ENCODE measurements around the gene CLNS1A.
A peak's percentile ranks its signal among the peaks of the same experiment; 100 is the strongest.
"Not testable (repeated sequence)": the region's sequence is repeated elsewhere in the genome, so short reads cannot be mapped to it uniquely, and the experiment has no call there.

Gene CLNS1A

DNA sequence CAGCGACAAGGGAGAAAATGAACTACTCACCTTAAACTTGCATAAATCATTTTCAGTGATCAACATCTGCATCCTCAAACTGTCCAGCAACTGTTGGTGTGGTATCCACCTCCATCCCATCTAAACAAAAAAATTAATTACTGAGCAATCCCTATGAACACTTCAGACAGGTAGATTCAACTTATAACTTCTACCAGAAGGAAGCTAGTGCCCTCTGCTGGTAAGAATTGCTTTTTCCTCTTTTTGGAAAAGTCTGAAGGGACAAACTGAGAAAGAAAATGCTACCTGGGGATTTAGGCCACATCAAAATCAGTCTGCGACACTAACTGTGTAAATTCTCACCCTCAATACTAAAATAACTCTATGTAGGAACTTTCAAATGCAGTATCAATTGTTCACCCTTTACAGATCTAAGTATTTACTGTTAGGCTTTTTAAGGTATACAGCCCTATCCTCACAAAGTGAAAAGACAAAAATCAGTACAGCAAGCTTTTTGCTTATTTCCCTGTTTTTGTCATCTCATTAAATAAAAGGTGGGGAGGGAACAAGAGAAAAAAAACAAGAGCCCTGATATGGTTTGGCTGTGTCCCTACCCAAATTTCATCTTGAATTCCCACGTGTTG lies 17.9 kb downstream of the CLNS1A start:
- DNase-seq (ENCODE audit: low read depth in 4 of 4, low spot score in 1 of 4), result no peak

DNA sequence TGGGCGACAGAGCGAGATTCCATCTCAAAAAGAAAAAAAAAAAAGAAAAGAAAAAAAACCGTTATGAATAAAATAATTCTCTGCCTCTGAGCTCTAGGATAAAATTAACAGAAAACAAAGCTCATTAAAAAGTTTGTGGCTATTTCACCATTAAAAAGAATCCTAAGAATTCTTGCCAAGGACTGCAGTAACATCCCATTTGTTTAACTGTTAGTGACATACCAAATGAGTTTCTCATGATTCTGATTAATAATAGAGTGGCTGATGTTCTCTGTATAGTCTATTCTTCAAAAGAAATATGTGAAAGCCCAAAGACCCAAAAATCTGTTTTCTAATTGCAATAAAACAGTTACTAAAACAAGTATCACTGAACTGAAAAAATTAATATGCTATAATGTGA lies 19.7 kb downstream of the CLNS1A start:
- DNase-seq (ENCODE audit: low read depth in 4 of 4, low spot score in 1 of 4), result no peak

DNA sequence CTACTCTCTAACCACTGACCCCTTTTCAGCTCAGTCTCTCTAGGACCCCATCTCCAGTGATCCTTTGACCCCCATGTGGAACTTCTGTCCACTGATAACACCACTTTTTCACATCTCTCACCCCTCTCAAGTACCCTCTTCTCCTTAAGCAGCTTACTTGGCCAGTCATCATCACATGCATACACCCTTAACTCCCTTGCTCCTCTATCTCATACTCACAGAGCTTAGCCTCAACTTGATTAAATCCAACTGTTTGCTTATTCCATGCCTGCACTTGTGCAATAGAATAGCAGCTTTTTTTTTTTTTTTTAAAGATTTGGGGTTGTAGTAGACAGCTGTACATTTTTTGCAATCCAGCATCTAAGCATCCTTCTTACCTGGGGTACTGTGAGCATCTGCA lies 25.7 kb downstream of the CLNS1A start:
- no peak for DNase-seq (ENCODE audit: low read depth in 4 of 4, low spot score in 1 of 4)

DNA sequence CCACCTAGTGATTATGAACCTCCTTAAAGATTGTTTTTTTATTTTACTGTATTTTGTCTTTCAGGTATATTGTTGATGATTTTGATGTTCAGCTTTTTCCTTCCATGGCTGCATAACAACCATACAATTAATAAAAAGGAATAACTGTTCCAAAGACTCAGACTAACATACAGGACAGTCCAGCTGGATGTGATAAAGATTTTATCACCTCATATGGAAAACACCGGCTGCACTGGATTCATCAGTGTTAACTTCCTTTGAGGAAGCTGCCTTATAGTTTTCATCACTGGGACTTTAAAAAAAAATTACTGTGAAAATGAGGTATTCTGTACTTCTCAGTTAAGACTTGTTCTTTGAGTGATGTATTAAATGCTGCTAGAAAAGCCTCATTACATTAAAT lies 28.4 kb downstream of the CLNS1A start:
- no peak for DNase-seq (ENCODE audit: low read depth in 4 of 4, low spot score in 1 of 4)

DNA sequence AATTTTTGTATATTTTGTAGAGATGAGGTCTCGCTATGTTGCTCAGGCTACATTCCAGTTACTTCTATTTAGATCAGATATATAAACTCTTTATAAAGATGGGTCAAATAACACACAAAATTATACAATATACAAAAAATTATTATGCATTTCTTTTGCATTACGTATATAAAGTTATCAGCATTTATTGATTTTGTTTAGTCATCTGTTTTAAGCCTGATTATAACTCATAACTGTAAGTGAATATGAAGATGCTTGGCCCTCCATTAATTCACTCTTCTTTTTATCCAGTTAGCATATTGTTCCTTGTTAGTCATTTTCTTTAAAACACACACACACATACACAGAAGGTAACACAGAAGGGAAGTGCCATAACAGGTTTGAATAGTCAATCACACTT lies 33.3 kb downstream of the CLNS1A start:
- no peak for DNase-seq (ENCODE audit: low read depth in 4 of 4, low spot score in 1 of 4)

- no peak for DNase-seq (ENCODE audit: low read depth in 4 of 4, low spot score in 1 of 4)
These were observed 35.1 kb downstream of the CLNS1A start for GRCh38 chr11:77602381-77603088.

DNA sequence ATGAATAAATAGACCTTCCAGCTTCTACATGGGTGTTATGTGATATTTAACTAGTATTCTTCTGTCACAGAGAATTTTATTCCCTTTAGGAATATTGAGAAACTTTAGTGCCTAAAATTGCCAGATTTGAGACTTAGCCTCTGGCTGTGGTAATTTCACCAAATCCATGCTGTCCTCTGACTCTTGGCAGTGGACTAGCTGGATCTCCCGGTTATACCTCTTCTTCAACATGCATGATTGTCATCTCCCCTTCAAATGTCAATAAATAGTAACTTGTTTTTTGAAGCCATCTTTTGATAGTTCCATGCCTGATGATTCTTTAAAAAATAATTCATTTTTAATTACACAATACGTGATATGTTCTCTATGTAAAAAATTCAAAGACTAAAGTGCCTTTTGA lies 39.4 kb downstream of the CLNS1A start:
- no peak for DNase-seq (ENCODE audit: low read depth in 4 of 4, low spot score in 1 of 4)

GRCh38 chr11:77596626-77597025 lies 41.0 kb downstream of the CLNS1A start:
- no peak for DNase-seq (ENCODE audit: low read depth in 4 of 4, low spot score in 1 of 4)

DNA sequence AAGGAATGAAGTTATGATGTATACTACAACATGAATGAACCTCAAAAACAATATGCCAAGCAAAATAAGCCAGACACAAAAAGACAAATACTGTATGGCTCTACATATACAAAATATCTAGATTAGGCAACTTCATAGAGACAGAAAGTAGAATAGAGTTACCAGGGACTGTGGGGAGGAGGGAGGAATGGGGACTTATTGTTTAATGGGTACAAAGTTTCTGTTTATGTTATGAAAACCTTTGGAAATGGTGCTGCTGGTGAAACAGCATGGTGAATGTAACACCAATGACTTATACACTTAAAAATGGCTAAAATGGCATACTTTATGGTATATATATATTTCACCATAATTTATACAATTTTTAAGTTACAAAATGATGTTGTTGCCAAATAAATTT lies 43.7 kb downstream of the CLNS1A start:
- no peak for DNase-seq (ENCODE audit: low read depth in 4 of 4, low spot score in 1 of 4)

GRCh38 chr11:77592727-77593126 lies 44.9 kb downstream of the CLNS1A start:
- no peak for DNase-seq (ENCODE audit: low read depth in 4 of 4, low spot score in 1 of 4)

DNA sequence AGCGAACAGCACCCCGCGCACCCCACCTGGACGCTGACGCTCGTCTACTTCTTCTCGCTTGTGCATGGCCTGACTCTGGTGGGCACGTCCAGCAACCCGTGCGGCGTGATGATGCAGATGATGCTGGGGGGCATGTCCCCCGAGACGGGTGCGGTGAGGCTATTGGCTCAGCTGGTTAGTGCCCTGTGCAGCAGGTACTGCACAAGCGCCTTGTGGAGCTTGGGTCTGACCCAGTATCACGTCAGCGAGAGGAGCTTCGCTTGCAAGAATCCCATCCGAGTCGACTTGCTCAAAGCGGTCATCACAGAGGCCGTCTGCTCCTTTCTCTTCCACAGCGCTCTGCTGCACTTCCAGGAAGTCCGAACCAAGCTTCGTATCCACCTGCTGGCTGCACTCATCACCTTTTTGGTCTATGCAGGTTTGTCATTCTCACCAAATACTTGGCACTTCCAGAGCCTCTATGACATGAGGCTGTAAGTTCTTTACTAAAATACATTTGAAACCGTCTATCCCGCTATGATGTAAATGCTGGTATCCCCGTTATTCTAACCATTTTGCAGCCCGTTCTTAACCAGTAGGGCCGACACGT lies 47.3 kb downstream of the CLNS1A start:
- peak in 1 of 4 experiments; percentile 1 for DNase-seq (ENCODE audit: low read depth in 4 of 4, low spot score in 1 of 4)

DNA sequence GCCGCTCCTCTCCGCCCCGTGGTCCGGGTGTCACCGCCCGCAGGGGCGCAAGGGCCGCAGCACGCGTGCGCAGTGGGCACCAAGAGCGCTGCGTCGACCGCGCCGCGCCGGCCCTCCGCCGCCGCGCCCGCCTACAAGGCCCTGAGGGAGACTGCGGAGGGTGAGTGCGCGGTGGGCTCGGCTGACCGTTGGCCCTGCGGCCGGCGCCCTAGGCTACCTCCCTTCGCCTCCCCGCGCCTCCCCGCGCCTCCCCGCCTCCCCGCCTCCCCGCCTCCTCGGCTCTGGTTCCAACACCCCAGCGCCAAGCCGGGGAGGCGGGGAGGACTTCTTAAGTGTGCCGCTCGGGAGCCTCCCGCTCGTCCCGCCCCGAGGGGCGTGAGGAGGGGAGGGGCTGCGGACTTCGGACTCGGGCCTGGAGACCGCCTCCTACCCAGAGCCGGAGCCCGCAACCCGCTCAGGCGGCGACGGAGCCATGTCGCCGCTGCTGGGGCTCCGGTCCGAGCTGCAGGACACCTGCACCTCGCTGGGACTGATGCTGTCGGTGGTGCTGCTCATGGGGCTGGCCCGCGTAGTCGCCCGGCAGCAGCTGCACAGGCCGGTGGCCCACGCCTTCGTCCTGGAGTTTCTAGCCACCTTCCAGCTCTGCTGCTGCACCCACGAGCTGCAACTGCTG lies 47.9 kb downstream of the CLNS1A start, which contains the start of gene AQP11:
Gene AQP11 (plus strand): TSS at position 433 of the 673 bp plus-strand sequence. CDS start 40 bp downstream, at position 473.
- DNase-seq (ENCODE audit: low read depth in 4 of 4, low spot score in 1 of 4), result peak; percentile 12 to 63 (median 41)

DNA sequence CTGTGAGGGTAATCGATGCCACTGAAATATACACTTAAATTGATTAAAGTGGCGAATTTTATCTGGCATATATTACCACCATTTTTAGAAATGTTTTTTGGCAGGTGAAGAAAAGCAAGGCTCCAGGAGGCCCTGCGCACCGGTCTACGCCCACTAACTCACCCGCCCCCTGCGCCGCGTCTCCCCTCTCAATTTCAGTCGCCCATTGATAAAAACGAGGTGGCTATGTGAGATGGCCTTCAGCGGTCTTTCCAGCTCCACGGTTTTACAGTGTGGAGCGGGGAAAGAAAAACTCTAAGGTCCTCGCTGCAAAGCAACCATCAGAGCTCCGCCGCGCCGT lies 48.4 kb downstream of the CLNS1A start:
- DNase-seq (ENCODE audit: low read depth in 4 of 4, low spot score in 1 of 4), result no peak

DNA sequence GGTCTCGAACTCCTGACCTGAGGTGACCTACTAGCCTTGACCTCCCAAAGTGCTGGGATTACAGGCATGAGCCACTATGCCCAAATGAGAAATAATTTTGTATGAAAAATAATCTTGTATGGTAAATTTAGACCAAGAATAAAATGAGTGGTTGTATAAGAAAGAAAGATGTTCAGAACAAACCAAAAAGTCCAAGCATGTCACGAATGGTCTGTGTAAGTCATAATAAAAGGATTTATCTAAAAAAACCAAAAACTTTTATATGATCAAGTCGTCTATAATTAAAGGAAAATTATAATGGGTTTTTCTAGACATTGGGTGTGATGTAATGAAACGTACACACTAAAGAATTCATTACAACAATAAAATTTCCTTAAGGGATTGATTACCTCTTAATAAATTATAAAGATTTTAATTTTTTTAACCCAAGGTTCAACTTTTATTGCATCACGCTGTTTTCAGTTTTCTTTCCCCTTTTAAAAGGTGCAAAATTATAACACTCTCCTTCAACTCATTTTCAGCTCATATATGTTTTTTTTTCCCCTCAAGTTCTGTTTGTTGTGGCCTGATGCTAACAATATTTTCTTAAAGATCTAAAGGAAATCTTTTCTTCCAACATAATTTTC lies 56.8 kb downstream of the CLNS1A start:
- DNase-seq (ENCODE audit: low read depth in 4 of 4, low spot score in 1 of 4), result no peak

DNA sequence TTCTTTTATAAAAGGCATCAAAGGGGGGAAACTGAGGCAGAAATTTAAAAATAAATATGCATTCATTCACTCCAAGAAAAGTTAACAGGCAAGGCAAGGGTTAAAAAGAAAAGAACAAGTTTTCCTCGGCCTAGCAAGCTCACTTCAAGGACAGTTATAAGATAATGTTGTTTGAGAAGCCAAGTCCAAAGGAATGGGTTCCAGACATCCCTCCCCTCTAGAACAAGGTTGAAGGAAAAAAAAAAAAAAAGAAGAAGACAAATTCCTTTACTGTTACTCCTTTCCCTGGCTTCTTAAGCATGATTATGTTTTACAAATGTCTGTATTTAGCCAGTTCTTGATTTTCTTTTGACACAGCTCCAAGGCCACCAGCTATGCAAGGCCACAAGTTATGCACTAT lies 62.2 kb downstream of the CLNS1A start:
- DNase-seq (ENCODE audit: low read depth in 4 of 4, low spot score in 1 of 4), result not testable (repeated sequence)

DNA sequence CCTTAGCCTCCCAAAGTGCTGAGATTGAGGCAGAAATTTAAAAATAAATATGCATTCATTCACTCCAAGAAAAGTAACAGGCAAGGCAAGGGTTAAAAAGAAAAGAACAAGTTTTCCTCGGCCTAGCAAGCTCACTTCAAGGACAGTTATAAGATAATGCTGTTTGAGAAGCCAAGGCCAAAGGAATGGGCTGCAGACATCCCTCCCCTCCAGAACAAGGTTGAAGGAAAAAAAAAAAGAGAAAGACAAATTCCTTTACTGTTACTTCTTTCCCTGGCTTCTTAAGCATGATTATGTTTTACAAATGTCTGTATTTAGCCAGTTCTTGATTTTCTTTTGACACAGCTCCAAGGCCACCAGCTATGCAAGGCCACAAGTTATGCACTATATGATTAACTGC lies 66.7 kb downstream of the CLNS1A start:
- DNase-seq (ENCODE audit: low read depth in 4 of 4, low spot score in 1 of 4), result not testable (repeated sequence)

GRCh38 chr11:77569676-77570070 lies 67.9 kb downstream of the CLNS1A start:
- no peak for DNase-seq (ENCODE audit: low read depth in 4 of 4, low spot score in 1 of 4)

DNA sequence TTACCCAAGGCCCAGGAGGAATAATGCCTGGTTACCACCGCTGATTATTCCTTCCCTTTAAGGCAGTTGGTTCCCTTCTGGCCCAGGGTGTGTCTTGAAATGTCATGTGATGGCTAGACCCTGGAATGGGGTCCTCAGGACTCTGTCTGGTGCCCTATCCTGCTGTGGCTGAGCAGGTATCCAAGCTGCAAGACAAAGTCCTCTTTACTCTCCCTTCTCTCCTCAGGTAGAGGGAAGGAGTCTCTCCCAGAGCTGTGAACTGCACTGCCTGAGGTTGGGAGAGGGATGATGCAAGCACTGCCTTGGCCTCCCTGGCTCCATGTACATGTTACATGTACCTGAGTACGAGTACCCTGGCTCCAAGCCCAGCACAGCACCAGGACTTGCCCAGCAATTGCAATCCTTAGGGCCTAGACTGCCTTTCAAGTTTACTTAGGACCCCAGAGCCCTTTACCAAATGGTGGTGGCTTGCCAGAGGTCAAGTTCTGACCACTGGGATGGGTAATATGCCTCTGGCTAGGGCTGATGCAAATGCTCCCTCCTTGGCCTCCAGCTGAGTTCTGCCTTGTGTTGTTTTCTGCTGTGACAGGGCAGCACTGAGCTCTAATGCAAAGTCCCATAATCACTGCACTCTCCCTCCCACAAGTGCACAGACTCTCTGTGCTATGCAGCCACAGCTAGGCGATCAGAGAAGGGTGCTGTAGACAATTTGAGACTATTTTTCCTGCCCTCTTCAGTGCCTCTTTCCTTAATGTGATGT lies 68.5 kb downstream of the CLNS1A start:
- no peak for DNase-seq (ENCODE audit: low read depth in 4 of 4, low spot score in 1 of 4)

DNA sequence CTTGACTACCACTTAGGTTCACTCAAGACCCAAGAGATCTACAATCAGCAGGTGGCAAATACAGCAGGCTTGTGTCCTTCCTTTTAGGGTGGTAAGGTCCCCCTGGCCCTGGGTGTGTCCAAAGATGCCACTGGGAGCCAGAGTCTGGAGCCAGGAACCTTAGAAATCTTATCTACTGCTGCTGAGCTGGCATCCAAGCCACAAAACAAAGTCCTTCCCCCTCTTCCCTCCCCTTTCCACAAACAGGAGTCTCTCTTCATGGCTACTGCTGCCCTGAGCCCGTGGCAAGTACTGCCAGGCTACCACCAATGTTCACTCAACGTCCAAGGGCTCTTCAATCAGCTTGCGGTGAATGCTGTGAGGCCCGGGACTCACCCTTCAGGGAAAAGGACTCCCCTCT lies 69.3 kb downstream of the CLNS1A start:
- DNase-seq (ENCODE audit: low read depth in 4 of 4, low spot score in 1 of 4), result no peak

All from stimulated activated CD4-positive, alpha-beta T cell treated with anti-CD3 and anti-CD28 coated beads, Interleukin-1b, Interleukin-23, amount 100 ng/mL, for 24 hours (primary cell).